K562 (cell line): ENCODE measurements around the gene STK16. TPM values are rescaled to one million over a fixed set of nuclear protein-coding genes. Genes with fewer than 3 reads are reported as not detected.
A peak's percentile ranks its signal among the peaks of the same experiment; 100 is the strongest.

ENCODE experiments used
- CREB3L1 ChIP-seq: fragments of 450-650 bp; IDR thresholded peaks from 2 replicates; pipeline ENCODE4 v1.6.1; 2014; ENCODE audit warnings: low read depth, mild to moderate bottlenecking, moderate library complexity, borderline replicate concordance
- DACH1 ChIP-seq: fragments of 450-650 bp; IDR thresholded peaks from 2 replicates; pipeline ENCODE4 v1.6.1; 2018; ENCODE audit not compliant: partially characterized antibody
- FOXK2 ChIP-seq, 2 experiments: fragments of 450-650 bp; IDR thresholded peaks in 1 of 2; conservative IDR thresholded peaks in 1 of 2; 2 replicates each; pipeline ENCODE4 v1.6.1; 2016; ENCODE audit warnings: low read depth in 2 of 2, mild to moderate bottlenecking in 1 of 2
- MAFG ChIP-seq: fragments of 450-650 bp; conservative IDR thresholded peaks from 2 replicates; pipeline ENCODE4 v1.6.1; 2016; ENCODE audit warnings: missing genetic modification characterization, missing compliant biosample characterization
- MTA1 ChIP-seq: fragments of 450-650 bp; IDR thresholded peaks from 2 replicates; pipeline ENCODE4 v1.6.1; 2017; ENCODE audit warnings: borderline replicate concordance
- NR2C2 ChIP-seq, 2 experiments: fragments of 200-800 bp in 1 of 2; sonication (Bioruptor generic) in 1 of 2; sonication (generic) in 1 of 2; formaldehyde crosslinking in 1 of 2; IDR thresholded peaks; 2 replicates each; pipeline versions ENCODE4 v1.6.1 to v1.8.0; 2016 to 2022; ENCODE audit warnings: mild to moderate bottlenecking in 1 of 2, missing compliant biosample characterization in 1 of 2, missing genetic modification characterization in 1 of 2, missing genetic modification reagents in 1 of 2
- NRF1 ChIP-seq, 2 experiments: fragments of 450-650 bp; IDR thresholded peaks in 1 of 2; conservative IDR thresholded peaks in 1 of 2; 2 replicates each; pipeline ENCODE4 v1.6.1; 2014; ENCODE audit warnings: mild to moderate bottlenecking in 2 of 2
- PKNOX1 ChIP-seq: fragments of 450-650 bp; IDR thresholded peaks from 2 replicates; pipeline ENCODE4 v1.6.1; 2016
- PTBP1 ChIP-seq: fragments of 200-400 bp; formaldehyde crosslinking; IDR thresholded peaks from 2 replicates; pipeline ENCODE4 v1.6.1; 2017; ENCODE audit warnings: low read depth, low read length
- ZFP36 ChIP-seq: fragments of 150-350 bp; IDR thresholded peaks from 2 replicates; pipeline ENCODE4 v1.6.1; 2018; ENCODE audit warnings: low read length, low read depth; ENCODE audit not compliant: partially characterized antibody
- polyA plus RNA-seq, 8 experiments: library from polyadenylated mRNA; depleted of rRNA in 4 of 8; stranded (reverse) in 5 of 8; unstranded in 3 of 8; fragments of >200 nt; fragmentation: Nextera tagmentation in 2 of 8; fragmentation: Illumina TruSeq in 1 of 8; extraction: Ambion mirVana in 2 of 8; extraction: Trizol in 1 of 8; gene quantifications; 2 replicates each; pipeline versions ENCODE4 v1.2.1 to v1.2.3, GENCODE V29; 2011 to 2014; ENCODE audit warnings: inconsistent platforms in 1 of 8, missing spikeins in 1 of 8
- total RNA-seq, 7 experiments: library from RNA; depleted of rRNA in 6 of 7; stranded (reverse); fragments of >200 nt in 6 of 7; fragmentation: Illumina TruSeq in 2 of 7; extraction: Trizol in 2 of 7; gene quantifications; 2 replicates each; pipeline versions ENCODE4 v1.2.1 to v1.2.3, GENCODE V29; 2011 to 2021; ENCODE audit warnings: low replicate concordance in 1 of 7
- TF ChIP-seq, protein P1 (sequence below), 2 experiments: IDR thresholded peaks; 2 replicates each; pipeline ENCODE4 v1.6.1; 2011; ENCODE audit warnings: borderline replicate concordance in 1 of 2, control low read depth in 1 of 2, low read depth in 1 of 2, low read length in 1 of 2, mild to moderate bottlenecking in 1 of 2, mixed read lengths in 1 of 2, moderate library complexity in 1 of 2; ENCODE audit not compliant: insufficient read depth in 1 of 2, insufficient read length in 1 of 2, poor library complexity in 1 of 2, severe bottlenecking in 1 of 2; ENCODE audit errors: extremely low read depth in 1 of 2
- TF ChIP-seq, protein P2 (sequence below), 2 experiments: fragments of 450-650 bp in 1 of 2; sonication (generic) in 1 of 2; formaldehyde crosslinking in 1 of 2; IDR thresholded peaks; 2 replicates each; pipeline versions ENCODE4 v1.7.1 to v1.9.0; 2016 to 2022; ENCODE audit warnings: inconsistent platforms in 1 of 2, mild to moderate bottlenecking in 1 of 2, missing genetic modification reagents in 1 of 2

STK16 gene
- total and polyA plus RNA-seq, 9 of the 15 experiments (the other 6 are each of a cell fraction or from before 2014, with no cell fraction given) = 5.4 to 36.2 (median 17.8) TPM

DNA sequence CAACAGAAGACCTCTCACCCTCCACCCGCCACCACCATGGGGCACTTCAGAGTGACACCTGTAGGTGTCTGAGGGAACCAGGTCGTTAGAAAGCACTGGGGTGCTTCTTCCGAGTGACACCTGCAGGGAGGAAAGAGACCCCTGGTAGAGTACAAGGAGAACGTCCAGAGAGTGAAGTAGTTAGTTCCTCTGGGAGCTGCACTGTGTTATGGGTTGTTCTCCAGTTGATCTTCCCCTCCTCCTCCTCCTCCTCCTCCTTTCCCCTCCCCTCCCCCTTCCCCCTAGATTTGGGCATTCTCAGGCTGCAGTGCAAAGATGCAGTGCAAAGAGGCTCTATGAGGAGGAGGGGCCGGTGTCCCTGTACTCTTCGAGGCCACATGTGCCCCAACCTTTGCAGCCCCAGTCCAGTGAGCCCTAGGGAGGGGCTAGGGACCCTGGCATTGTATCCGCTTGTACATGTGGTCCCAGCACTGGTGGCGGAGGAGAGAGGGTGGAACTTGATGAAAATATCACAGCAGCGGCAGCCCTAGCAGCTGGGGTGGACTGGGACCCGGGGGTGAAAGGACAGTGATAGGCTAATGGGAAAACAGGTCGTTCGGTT is 34.7 kb downstream of the STK16 start (continued):
- TF ChIP-seq, protein P1, sequence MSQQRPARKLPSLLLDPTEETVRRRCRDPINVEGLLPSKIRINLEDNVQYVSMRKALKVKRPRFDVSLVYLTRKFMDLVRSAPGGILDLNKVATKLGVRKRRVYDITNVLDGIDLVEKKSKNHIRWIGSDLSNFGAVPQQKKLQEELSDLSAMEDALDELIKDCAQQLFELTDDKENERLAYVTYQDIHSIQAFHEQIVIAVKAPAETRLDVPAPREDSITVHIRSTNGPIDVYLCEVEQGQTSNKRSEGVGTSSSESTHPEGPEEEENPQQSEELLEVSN (IDR thresholded peaks at IDR 0.05; ENCODE audit: borderline replicate concordance in 1 of 2, extremely low read depth in 1 of 2, insufficient read depth in 1 of 2, insufficient read length in 1 of 2, low read depth in 1 of 2, low read length in 1 of 2, poor library complexity in 1 of 2, severe bottlenecking in 1 of 2) = no peak
- TF ChIP-seq DACH1 (no peak), PTBP1 (no peak), PKNOX1 (peak; percentile 65), MAFG (no peak), NRF1 (conservative IDR thresholded peaks at IDR 0.05 in 1 of 2, IDR thresholded peaks at IDR 0.05 in 1 of 2) (no peak), ZFP36 (no peak), FOXK2 (conservative IDR thresholded peaks at IDR 0.05 in 1 of 2, IDR thresholded peaks at IDR 0.05 in 1 of 2; ENCODE audit: low read depth in 2 of 2) (0 out of 4 replicates have a peak, but pooled peaks of 1 of the 2 experiments have one; percentile 23), CREB3L1 (no peak), NR2C2 (CRISPR knock-in tag; IDR thresholded peaks at IDR 0.05) (no peak), NR2C2 (tag; IDR thresholded peaks at IDR 0.05) (peak; percentile 50; the same call in 1 of the 2 replicates), MTA1 (peak; percentile 83; the same call in 1 of the 2 replicates)
- TF ChIP-seq, protein P2, sequence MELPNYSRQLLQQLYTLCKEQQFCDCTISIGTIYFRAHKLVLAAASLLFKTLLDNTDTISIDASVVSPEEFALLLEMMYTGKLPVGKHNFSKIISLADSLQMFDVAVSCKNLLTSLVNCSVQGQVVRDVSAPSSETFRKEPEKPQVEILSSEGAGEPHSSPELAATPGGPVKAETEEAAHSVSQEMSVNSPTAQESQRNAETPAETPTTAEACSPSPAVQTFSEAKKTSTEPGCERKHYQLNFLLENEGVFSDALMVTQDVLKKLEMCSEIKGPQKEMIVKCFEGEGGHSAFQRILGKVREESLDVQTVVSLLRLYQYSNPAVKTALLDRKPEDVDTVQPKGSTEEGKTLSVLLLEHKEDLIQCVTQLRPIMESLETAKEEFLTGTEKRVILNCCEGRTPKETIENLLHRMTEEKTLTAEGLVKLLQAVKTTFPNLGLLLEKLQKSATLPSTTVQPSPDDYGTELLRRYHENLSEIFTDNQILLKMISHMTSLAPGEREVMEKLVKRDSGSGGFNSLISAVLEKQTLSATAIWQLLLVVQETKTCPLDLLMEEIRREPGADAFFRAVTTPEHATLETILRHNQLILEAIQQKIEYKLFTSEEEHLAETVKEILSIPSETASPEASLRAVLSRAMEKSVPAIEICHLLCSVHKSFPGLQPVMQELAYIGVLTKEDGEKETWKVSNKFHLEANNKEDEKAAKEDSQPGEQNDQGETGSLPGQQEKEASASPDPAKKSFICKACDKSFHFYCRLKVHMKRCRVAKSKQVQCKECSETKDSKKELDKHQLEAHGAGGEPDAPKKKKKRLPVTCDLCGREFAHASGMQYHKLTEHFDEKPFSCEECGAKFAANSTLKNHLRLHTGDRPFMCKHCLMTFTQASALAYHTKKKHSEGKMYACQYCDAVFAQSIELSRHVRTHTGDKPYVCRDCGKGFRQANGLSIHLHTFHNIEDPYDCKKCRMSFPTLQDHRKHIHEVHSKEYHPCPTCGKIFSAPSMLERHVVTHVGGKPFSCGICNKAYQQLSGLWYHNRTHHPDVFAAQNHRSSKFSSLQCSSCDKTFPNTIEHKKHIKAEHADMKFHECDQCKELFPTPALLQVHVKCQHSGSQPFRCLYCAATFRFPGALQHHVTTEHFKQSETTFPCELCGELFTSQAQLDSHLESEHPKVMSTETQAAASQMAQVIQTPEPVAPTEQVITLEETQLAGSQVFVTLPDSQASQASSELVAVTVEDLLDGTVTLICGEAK (IDR thresholded peaks at IDR 0.05) = peak; percentile 50; the same call in 1 of the 2 replicates
- TF ChIP-seq, protein P2 (CRISPR knock-in tag; IDR thresholded peaks at IDR 0.05) = no peak
